HG02642 (cell line): ENCODE measurements around the gene TTLL8.
"Not testable (repeated sequence)": the region's sequence is repeated elsewhere in the genome, so short reads cannot be mapped to it uniquely, and the experiment has no call there.

Source experiments
- ATAC-seq: cut with Tn5 transposase; IDR thresholded peaks from one replicate; pipeline ENCODE4 v1.9.1; 2021; ENCODE audit warnings: mild to moderate bottlenecking; ENCODE audit not compliant: unreplicated experiment, poor library complexity

TTLL8 gene

DNA sequence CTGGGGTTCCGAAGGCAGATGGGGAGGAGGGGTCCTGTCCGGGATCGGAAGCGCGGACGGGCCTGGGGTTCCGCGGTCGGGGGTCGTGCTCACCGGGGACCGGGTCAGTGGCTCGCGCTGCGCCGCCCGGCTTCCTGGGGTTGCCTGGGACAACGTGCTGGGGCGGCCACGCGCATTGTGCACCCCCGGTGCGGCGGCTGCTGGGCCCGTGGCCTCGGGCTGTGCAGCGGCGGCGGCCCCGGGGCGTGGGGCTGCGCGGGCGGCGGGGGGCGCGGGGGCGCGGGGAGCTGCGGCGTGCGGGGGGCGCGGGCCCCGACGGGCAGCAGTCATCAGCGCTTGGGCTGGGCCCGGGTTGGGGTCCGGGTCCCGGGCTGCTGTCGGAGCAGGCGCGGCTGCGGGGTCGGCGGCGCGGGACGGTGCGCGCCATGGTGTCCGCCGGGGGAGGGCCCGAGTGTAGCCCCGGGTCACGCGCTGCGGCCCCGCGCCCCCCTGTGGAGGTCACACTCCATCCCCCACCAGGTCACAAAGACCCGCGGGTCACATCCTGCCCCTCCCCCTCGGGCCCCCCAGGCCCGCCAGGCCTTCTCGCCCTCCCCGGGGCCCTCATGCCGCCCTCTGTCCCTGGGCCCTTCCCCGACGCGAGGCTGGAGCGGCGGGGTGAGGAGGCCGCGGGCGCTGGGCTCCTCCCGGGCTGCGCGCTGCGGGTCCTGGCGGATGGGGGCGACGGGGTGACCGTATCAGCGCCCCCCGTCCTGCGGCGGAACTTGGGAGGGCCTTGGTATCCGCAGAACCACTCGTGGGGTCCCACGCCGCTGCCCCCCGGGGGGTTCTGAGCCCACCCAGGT lies at the start of gene TTLL8:
Gene TTLL8, minus strand, starts transcription at position 238 of the 845 bp plus-strand sequence.
- no peak for ATAC-seq

DNA sequence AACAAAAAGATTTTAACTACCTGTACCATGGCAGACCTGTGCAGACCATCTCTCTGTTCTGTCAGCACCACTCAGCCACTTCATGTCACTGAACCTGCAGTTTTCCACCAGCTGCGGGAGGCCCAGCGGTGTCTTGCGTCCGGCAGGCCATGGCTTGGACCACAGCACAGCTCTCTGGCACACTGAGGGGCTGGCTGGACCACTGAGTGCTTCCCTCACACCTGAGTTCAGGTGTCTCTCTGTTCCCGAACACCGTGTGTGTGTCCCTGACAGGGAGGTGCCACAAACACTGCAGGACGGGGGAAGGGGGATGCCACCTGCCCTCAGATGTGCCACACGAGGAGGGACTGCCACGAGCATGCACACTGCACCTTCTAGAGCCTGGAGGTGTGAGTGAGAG lies 49.4 kb upstream of the TTLL8 start:
- ATAC-seq: no peak

DNA sequence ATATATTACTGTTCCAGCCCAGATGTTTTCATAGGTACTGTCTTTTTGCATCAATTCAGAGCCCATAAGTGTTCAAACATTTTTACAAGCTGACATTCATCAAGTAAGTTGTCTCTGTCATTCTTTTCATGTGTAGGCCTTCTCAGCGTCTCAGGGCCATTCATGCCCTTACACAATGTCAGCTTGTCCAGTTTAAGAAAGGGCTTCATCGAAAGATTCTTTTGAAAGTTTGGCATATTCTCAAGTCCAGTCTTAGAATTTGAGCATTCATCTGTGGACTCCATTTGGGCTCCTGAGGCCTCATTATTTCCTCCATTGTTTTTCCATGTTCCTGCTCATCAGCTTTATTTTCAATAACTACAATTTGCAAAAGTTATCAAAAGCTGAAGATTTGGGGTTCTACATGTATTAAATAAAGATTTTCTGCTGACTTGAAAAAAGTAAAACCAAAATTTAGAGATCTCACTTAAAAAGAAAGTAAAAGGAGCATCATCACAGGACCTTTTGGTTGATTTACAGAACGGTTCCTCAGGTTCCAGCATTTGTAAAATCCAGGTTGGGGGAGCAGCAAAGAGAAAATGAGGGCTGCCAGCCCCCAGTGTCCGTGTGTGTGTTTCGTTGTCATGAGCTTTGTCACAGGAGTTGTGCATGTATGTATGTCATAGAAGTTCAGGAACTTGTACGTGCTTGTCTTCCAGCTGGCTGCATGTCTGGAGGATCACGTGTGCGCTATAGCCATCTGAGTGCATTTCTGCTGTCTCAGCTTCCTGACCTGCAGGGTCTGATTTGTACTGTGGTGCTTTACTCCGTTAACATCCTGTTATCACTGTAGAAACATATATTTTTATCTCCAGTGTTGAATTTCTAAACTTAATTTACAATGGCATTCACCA lies 47.4 kb upstream of the TTLL8 start:
- ATAC-seq: no peak

DNA sequence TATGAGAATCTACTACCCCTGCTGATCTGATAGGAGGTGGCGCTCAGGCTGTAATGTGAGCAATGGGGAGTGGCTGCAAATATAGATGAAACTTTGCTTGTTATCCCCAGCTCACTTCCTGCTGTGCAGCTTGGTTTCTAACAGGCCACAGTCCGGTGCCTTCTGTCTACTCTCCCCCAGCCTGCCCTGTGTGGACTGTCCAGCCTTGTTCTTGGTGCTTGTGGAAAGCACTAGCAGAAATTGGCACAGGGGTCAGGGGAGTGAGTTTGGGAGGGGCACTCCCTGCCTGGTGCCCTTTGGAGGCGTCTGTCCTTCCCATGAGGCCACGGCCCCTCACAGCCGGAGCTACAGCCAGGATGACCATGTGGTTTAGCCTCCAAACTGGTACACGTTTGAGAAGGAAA lies 46.0 kb upstream of the TTLL8 start:
- no peak for ATAC-seq

DNA sequence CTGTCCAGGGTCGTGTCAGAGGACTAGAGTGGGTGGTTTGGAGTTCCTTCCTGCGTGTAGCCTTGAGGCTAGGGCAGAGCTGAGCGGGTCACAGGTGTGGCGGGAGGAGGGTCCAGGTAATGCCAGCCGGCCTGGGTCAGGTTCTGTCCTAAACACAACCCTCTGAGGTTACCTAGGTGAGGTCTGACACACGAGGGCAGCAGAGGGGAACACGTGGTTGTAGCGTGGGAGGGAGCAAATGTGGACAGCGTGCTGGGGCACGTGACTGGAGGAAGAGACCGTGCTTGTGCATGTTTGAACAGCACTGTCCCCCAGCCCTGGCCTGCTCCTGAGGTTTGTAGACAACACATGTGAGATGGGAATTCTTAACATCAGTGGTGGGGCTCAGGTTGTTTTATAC lies 44.8 kb upstream of the TTLL8 start:
- no peak for ATAC-seq

DNA sequence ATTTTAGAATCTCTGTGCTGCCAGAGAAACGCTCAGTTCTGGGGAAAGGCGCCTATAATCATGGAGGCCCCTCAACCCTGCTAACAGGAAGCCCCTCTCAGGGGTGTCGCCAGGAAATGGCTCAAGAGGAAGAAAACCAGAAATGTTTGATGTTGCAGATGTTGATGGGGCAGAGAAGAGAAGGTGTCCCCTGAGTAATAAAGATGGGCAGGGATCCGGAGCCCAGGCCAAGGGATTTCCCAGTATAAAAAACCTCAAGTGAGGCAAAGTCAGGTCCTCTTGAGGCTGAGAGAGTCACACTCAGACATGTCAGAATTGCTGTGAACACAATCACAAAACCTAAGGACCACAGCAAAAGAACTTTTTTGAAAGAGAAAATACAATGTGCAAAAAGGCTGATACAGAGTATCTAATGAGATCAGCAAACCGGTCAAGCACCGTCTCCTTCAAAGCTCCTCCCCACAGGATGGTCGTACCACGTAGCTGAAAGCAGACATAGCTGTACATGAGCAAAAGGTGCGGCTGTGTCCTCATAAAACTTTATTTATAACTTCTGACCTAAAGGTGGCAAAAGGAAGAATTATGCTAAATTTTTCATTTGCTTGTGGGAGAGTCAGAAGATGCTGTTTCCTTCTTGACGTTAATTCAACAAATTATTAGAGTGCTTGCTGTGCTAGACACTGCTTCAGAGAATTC lies 43.9 kb upstream of the TTLL8 start:
- ATAC-seq: no peak

DNA sequence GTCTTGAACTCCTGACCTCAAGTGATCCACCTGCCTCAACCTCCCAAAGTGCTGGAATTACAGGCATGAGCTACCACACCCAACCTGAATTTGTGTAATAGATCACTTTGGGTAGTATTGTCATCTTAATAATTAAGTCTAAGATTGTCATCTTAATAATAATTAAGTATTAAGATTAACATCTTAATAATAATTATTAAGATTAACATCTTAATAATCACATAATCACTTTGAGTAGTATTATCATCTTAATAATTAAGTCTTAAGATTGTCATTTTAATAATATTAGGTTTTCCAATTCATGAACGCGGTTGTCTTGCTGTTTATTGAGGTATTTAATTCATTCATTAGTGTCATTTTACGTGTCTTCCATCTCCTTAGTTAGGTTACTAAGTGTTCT lies 40.0 kb upstream of the TTLL8 start:
- no peak for ATAC-seq

DNA sequence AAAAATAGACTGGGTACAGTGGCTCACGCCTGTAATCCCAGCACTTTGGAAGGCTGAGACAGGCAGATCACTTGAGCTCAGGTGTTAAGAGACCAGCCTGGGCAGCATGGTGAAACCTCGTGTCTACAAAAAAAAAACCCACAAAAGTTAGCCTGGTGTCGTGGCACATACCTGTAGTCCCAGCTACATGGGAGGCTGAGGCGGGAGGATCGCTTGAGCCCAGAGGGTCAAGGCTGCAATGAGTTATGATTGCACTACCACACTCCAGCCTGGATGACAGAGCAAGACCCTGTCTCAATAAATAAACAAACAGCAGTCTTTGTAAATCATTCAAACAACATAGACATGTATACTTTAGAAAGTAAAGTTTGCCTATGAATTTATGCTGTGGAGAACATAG lies 34.2 kb upstream of the TTLL8 start:
- ATAC-seq: no peak

DNA sequence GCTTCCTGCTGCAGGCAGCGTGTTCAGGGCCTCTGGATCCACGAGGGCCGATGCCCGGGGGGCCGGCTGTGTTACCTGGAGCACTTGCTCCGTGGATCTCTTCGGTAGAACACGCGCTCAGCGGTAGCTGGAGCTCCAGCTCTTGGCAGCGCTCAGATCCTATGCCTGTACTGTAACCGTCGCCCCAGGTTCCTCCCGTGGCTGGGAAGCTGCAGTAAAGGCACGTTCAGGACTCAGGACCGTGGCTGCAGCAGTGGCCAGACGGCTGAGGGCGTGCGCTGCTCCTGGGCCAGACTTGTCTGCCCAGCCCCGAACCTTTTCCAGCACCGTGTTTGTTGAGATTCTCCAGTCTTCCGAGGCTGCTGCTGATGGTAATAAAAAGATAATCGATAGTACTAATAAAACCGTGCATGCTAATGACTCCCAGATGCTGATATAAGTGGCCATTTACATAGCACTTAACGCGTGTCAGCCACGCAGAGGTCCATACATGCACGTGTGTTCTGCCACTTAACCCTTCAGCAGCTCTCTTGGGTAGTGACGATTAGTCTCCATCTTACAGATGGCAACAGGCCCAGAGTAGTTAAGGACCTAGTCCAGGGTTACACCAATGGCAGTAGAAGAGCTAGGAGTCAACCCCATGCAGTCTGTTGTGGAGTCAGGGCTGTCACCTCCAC lies 33.1 kb upstream of the TTLL8 start:
- ATAC-seq: no peak

DNA sequence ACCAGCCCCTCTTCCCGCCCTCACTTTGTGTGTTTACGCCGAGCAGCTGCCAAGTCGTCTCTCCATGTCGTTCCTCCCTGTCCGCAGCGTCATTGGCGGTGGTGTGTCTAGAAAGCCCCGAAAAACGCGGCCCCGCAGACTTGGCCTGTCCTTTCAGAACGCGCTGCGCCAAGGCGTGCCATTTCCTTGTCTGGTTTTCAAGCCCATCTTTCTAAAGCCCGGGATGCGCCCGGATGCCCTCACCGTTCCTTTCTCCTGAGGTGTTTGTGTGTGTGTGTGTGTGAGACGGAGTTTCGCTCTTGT lies 32.3 kb upstream of the TTLL8 start:
- ATAC-seq: no peak

DNA sequence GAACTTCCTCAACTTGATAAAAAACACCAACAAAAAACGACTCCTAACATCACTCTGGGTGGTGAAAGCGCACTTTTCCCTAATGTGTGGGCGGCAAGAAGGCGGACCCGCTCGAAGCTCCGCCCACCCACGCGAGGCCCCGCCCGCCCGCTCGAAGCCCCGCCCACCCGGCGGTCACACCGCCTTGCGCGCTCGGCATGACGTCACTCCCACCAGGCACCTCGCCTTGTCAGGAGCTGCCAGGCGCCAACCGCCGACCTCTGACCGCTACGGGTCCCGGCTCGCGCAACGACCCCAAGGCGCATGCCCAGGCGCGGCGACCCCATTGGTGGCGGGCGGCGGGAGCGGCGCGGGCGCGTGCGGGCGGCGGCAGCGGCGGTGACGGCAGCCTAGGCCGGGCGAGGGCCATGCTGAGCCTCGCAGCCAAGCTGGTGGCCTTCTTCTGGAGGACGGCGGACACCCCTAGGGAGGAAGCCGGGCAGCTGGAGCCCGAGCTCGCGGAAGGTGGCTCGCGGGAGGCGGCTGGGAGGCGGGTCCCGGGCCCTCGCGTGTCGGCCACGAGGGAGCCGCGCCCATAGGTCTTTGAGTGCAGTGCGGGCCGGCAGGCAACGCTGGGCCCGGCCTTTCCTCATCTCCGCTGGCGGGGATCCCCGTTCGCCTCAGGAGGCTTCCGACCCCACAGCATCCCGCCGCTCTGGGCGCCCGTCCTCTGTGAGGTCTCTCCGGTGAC lies 31.7 kb upstream of the TTLL8 start, which contains the start of gene MOV10L1:
Gene MOV10L1, plus strand, starts transcription at position 325 of the 730 bp plus-strand sequence. Its CDS starts 83 bp downstream, at position 408.
- ATAC-seq: no peak

DNA sequence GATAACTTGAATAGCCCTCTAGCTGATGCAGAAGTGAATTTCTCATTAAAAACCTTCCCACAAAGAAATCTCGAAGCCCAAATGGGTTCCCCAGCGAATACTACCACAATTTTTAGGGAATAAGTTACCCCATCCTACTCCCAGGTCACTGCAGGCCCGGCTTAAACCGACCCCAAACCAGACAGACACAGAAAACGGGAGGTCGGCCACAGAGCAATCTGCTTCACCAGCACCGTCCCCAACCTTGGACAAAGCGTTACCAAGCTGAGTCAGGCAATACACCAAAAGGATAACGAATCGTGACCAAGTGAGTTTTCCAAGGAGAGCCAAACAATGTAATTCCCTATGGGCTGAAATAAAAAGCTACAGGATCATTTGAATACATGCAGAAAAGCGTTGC lies 31.1 kb upstream of the TTLL8 start:
- ATAC-seq: no peak

DNA sequence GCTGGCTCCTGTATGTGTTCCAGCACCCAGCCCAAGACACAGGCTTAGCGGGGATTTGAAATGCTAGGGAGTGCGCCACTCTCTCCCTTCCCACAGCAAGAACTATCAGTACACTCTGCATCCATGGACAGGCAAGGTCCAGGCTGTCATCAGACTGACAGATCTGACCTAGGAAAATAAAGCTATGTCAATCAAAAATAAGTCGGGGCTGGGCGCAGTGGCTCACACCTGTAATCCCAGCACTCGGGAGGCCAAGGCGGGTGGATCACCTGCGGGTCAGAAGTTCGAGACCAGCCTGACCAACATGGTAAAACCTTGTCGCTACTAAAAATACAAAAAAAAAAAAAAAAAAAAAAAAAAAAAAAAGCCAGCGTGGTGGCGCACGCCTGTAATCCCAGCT lies 30.0 kb upstream of the TTLL8 start:
- no peak for ATAC-seq

DNA sequence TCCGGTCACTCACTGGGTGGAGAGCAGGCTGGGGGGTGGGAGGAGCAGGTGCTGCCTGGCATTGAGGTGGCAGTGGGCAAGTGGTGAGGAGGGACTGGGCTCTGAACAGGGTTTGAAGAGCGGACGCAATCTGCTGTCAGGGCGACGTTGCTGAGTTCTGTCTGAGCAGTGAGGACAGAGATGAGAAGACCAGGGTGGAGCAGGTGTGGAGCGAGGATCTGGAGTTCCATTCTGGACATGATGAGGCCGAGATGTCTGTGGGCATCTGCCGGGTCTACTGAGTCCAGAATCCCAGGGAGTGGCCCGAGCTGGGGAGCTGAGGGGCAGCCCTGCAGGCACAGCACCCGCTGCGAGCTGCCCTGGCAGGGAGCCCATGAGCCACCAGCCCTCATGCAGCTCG lies 29.5 kb upstream of the TTLL8 start:
- no peak for ATAC-seq

DNA sequence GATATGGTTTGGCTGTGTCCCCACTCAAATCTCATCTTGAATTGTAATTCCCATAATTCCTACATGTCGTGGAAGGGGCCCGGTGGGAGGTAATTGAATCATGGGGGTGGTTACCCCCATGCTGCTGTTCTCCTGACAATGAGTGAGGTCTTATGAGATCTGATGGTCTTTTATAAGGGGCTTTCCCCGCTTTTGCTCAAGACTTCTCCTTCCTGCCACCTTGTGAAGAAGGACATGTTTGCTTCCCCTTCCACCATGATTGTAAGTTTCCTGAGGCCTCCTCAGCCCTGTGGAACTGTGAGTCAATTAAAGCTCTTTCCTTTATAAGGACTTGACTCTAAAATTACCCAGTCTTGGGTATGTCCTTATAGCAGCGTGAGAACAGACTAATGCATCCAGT lies 28.9 kb upstream of the TTLL8 start:
- ATAC-seq: not testable (repeated sequence)

DNA sequence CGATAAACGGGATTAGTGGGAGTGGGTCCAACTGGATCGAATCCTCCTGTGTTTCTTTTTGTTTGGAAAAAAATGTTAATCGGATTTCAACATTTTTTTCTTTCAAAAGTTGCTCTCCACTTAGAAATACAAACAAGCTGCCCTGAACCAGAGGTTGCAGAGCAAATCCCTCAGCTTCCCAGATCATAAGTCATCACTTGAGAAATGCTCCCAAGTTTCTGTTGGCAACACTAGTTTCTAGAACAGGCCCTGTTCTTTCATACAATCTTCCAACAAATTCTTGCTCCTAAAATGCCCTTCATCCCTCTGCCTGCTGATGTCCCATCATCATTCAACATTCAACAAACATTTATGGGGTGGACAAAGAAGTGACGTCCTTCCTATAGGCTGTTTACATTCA lies 28.4 kb upstream of the TTLL8 start:
- ATAC-seq: no peak

DNA sequence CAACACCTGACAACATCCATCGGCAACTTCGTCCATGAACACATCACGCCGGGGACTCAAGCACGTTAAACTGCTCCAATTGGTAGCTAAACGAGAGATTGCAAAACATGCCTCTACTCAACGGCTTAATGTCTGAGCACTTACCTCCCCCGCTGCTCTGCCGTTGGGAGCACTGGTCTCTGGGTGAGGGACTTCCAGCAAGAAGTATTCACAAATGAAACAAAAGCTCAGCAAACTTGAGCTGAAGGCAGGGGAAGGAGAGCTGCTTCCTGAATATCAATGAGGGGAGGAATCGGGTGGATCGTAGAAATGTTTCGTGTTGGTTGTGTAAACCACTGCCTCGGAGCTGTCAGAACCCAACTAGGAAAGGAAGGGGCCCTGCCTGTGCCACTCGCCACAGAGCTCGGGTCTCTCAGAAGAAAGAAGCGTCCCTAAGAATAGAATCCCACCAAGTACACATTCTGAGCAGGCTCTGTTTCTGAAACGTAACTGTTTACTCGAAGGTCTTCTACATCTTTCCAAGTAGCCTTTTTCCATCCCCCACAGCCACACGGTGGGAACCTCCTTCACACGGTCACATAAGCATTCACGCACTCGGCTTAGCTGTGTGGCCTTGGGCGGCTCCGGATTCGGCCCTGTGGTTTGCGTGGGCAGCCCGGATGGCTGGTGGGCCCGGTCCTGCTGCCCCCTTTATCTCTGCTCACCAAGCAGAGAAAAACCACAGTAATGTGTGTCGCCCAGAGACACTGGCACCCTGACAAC lies 27.3 kb upstream of the TTLL8 start, which contains the start of gene MLC1:
Gene MLC1, minus strand, starts transcription at position 216 of the 762 bp plus-strand sequence. CDS start 524 bp downstream, outside the sequence.
- no peak for ATAC-seq

DNA sequence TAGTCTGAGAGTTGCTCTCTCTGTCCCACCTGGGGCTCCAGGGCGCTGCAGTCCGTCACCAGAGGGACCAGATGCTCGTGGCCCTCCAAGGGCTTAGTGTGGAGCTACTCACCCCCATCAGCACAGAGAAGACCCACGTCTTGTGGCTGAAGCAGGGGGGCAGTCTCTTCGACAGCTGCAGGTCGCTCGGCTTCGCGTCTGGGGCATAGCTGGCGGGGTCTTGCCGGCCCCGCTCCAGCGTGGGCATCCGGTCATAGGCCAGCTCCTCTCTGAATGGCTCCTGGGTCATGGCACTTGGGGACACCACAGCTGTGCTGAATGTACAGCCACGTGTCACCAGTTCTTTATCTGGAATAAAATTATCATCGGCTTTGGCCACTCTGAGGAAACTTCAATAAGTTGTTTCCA lies 26.5 kb upstream of the TTLL8 start:
- no peak for ATAC-seq

DNA sequence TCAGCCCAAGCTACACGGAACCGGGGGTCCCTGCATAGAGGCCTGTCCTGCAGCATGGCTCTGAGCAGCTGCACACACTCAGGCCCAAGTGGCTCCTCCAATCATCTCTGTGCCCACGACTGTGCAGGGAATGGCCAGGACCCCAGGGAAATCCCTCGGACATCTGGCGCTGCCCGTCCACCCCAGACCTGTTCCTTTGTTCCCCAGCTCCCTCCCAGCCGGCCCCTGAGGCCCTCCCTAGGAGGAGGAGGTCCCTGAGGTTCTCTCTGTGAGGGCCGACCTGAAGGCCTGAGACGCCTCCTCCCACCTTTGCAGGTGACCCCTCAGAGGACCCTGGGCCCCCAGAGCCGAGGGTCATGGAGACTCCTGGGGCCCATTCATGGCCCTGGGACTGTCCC lies 26.0 kb upstream of the TTLL8 start:
- no peak for ATAC-seq
